Mucosa of descending colon (tissue), 3 donors: ENCODE measurements around the gene ZNF135. TPM values are rescaled to one million over a fixed set of nuclear protein-coding genes. Genes with fewer than 3 reads are reported as not detected.

Experiments
- ATAC-seq: fragments of 200-7000 bp; cut with Tn5 transposase; one replicate; pipeline ENCODE4 v1.9.1; 2020; ENCODE audit warnings: mild to moderate bottlenecking, moderate library complexity
- DNase-seq, 3 donors: peaks; one replicate each; pipeline ENCODE4 v3.0.0-alpha.2; 2020
- H3K36me3 ChIP-seq: fragments of 200-600 bp; one replicate; pipeline ENCODE4 v1.8.0; 2021; ENCODE audit warnings: low read depth, mild to moderate bottlenecking
- H3K4me1 ChIP-seq: fragments of 200-600 bp; one replicate; pipeline ENCODE4 v1.8.0; 2021; ENCODE audit warnings: low read depth, mild to moderate bottlenecking
- H3K4me3 ChIP-seq: fragments of 200-600 bp; one replicate; pipeline ENCODE4 v1.8.0; 2021; ENCODE audit warnings: mild to moderate bottlenecking
- H3K9me3 ChIP-seq: fragments of 200-600 bp; one replicate; pipeline ENCODE4 v1.8.0; 2021; ENCODE audit warnings: mild to moderate bottlenecking
- intact Hi-C, 2 donors: fragments of 100-400 bp; cut with DNase I in 1 of 2; cut with micrococcal nuclease in 1 of 2; formaldehyde crosslinking; loops; one replicate each; pipeline versions ENCODE4 v1.11.0 to v1.11.1; 2022; cut with DNase I, micrococcal nuclease
- total RNA-seq, 3 donors: library from RNA; stranded (reverse); fragmentation: NEBNext Ultra II Directional in 2 of 3; extraction: Animal tissue kit (Norgen Biotek cat#: 25700) in 2 of 3; gene quantifications; one replicate each; pipeline versions ENCODE4 v1.2.1 to v1.2.4, GENCODE V29; 2021 to 2023
- TF ChIP-seq, protein P1 (sequence below): fragments of 200-600 bp; IDR thresholded peaks from one replicate; pipeline ENCODE4 v1.8.0; 2022; ENCODE audit warnings: antibody characterized with exemption, mild to moderate bottlenecking
- donor health status: DM: no; HTN: no; CAD: no; lungs with moderate emphysema.
- donor health status: DM: no; HTN: no; CAD: no.
- donor health status: DM: no; HTN: yes; CAD: no.

The ZNF135 gene
- total RNA-seq, 3 donors from 2014 or later: 1.3 to 5.8 (median 2.2) TPM

DNA sequence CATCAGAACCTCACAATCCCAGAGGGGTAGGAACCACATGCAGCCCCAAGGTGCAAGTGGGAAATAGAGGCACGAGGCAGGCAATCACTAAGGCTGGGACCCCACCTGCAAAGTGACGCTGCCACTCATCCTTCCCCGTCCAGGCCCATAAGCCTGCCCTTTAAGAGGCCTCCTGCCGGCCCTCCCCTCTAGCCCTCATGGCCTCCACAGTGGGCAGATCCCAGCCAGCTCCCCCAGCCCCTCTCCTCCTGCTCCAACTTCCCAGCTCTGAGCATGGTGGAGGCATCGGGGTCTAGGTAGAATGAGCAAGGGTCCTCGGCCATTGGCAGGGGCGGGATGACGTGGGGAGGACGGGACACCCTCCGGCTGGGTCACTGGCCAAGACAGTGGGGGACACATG, 36.2 kb downstream of the ZNF135 start:
- Histone ChIP-seq H3K4me3 (no peak overlapping the region), H3K9me3 (peaks cover 26% of the 10 kb centered on the region), H3K36me3 (no peaks in the 10 kb centered on the region), H3K4me1 (peaks cover 7% of the 10 kb centered on the region)
- DNase-seq: no peak
- intact Hi-C loops: no loop called here
- TF ChIP-seq, protein P1, sequence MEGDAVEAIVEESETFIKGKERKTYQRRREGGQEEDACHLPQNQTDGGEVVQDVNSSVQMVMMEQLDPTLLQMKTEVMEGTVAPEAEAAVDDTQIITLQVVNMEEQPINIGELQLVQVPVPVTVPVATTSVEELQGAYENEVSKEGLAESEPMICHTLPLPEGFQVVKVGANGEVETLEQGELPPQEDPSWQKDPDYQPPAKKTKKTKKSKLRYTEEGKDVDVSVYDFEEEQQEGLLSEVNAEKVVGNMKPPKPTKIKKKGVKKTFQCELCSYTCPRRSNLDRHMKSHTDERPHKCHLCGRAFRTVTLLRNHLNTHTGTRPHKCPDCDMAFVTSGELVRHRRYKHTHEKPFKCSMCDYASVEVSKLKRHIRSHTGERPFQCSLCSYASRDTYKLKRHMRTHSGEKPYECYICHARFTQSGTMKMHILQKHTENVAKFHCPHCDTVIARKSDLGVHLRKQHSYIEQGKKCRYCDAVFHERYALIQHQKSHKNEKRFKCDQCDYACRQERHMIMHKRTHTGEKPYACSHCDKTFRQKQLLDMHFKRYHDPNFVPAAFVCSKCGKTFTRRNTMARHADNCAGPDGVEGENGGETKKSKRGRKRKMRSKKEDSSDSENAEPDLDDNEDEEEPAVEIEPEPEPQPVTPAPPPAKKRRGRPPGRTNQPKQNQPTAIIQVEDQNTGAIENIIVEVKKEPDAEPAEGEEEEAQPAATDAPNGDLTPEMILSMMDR: no peak
- ATAC-seq: no peak

DNA sequence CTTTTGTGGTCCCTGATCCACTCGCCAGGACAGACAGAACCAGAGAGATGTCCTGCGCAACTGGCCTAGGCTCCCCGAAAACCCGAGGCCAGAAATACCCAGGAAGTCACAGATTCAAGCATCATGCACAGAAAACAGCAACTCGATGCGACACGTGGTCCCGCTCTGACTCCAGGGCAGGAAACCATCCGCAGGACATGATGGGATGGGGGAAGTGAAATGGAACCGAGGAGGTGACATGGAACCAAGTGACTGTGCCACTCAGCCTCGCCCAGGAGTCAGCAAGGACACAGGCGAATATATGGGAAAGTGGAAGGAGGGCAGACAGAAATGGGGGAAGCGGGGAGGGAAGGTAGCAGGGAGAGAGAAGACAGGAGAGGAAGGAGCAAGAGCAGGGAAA, 37.8 kb downstream of the ZNF135 start:
- ATAC-seq (no peak), DNase-seq (no peak)
- intact Hi-C loops: no loop called here
- H3K4me3 ChIP-seq: no peak overlapping the region
- peaks cover 23% of the 10 kb centered on the region for H3K9me3 ChIP-seq
- TF ChIP-seq, protein P1: no peak
- H3K36me3 ChIP-seq: no peaks in the 10 kb centered on the region
- H3K4me1 ChIP-seq: peaks cover 7% of the 10 kb centered on the region

DNA sequence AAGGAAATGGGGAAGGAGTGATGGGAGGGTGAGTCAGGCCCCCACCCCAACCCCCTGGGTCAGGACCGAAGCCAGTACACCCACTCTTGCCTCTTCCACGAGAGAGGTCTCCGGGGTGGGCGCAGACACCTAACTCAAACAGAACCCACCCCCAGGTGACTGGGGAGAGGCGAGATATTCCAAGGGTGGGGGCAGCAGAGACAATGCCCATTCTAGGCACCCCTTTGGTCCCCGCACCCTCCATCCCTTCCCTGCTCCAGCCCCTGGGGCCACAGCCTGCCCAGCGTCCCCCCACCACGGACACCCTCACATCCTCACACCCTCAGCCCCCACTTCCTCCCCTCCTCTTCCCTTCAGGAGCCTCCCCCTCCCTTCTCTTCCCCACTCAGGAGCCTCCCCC, 38.3 kb downstream of the ZNF135 start:
- Histone ChIP-seq H3K4me1 (peaks cover 7% of the 10 kb centered on the region), H3K4me3 (no peak overlapping the region), H3K36me3 (no peaks in the 10 kb centered on the region), H3K9me3 (peaks cover 26% of the 10 kb centered on the region)
- intact Hi-C loops: no loop called here
- no peak for DNase-seq
- no peak for ATAC-seq
- TF ChIP-seq, protein P1: no peak

DNA sequence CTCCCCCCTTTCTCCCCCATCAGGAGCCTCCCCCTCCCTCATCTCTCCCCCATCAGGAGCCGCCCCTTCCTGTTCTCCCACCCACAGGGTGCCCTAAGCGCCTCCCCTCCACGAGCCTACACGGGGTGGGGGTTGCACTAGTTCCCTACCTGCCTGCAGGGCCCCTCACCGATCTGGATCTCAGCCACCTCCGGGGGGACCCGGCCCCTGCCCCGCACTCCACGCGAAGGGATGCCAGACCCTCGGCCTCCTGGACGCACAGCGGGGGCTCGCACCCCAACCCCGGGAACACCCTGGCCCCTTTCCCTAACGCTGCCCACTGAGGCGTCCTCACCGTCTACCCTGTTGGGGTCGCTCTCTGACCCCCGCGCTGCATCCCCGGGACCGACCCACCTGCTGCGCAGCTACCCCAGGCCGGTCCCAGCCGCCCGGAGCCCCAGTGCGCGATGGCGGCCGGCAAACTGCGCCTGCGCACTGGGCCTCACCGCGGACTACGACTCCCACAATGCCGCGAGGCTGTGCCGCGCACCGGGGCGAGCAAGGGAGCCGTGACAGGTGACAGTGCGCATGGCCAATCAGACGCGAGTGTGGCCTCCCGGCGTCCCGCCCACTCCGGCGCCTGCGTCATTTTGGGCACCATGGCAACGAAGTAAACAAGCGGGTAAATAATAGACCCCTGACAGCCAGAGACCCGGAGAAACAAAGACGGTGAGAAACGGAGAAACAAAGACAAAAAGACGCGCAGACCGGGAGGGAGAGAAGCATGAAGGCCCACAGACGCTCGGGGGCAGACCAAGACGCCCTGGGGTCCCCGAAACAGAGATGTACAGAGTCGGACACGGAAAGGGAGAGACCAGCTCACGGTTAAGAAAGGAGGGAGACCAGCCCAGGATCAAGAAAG, 38.9 kb downstream of the ZNF135 start, which contains the start of gene ZSCAN18:
Gene ZSCAN18, minus strand, starts transcription at position 451 of the 901 bp plus-strand sequence. CDS start 7,964 bp downstream, outside the sequence.
- peaks cover 32% of the 10 kb centered on the region for H3K9me3 ChIP-seq
- peak; percentile 100 for ATAC-seq
- intact Hi-C loops: no loop called here

DNA sequence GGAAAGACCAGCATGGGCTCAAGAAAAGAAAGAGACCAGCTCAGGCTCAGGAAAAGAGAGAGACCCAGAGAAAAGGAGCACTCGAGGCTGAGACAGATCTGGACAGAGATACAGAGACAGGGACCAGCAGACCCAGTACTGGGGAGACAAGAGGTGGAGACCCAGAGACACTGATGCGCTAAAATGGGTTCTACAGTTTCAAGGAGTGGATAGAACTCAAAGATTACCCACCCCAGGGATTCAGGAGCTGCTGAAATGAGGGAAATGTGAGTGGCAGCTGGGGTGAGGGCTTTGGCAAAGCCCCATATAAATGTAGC, 39.6 kb downstream of the ZNF135 start:
- TF ChIP-seq, protein P1: no peak
- Histone ChIP-seq H3K9me3 (peaks cover 38% of the 10 kb centered on the region), H3K36me3 (no peaks in the 10 kb centered on the region), H3K4me3 (peak overlapping the region; percentile 78), H3K4me1 (peaks cover 7% of the 10 kb centered on the region)
- intact Hi-C loops: no loop called here
- ATAC-seq (no peak), DNase-seq (no peak)

More for the DNA sequence above, 38.9 kb downstream of the ZNF135 start, which contains the start of gene ZSCAN18:
- DNase-seq: peak; percentile 96 to 97 (median 96)
- H3K4me1 ChIP-seq: peaks cover 7% of the 10 kb centered on the region
- H3K36me3 ChIP-seq: no peaks in the 10 kb centered on the region
- peak within 1 kb of the TSS; percentile 78 for H3K4me3 ChIP-seq
- TF ChIP-seq, protein P1: no peak
